Karpas-422 (cell line): Measurements from ENCODE around the gene OR51V1. TPM values are rescaled to one million over a fixed set of nuclear protein-coding genes. Genes with fewer than 3 reads are reported as not detected.

Experiments
- DNase-seq: peaks from one replicate; pipeline ENCODE4 v3.0.0-alpha.2; 2015
- H2AFZ ChIP-seq: fragments of 200-600 bp; sonication (generic); 2 replicates; pipeline ENCODE4 v1.6.1; 2014; ENCODE audit warnings: antibody characterized with exemption, low read length, mixed read lengths
- H3K27ac ChIP-seq: fragments of 200-600 bp; sonication (generic); 2 replicates; pipeline ENCODE4 v1.5.1; 2014; ENCODE audit warnings: mild to moderate bottlenecking, low read length, moderate library complexity
- H3K27me3 ChIP-seq: fragments of 200-600 bp; sonication (generic); 2 replicates; pipeline ENCODE4 v1.6.1; 2014; ENCODE audit warnings: low read length, mixed read lengths
- H3K36me3 ChIP-seq: fragments of 200-600 bp; sonication (generic); 2 replicates; pipeline ENCODE4 v1.6.1; 2014; ENCODE audit warnings: low read length, mixed read lengths; ENCODE audit not compliant: insufficient read depth
- H3K4me1 ChIP-seq: fragments of 200-600 bp; sonication (generic); 2 replicates; pipeline ENCODE4 v1.6.1; 2014; ENCODE audit warnings: mild to moderate bottlenecking, low read length, mixed read lengths
- H3K4me2 ChIP-seq: fragments of 200-600 bp; sonication (generic); 2 replicates; pipeline ENCODE4 v1.6.1; 2014; ENCODE audit warnings: low read length, low read depth, mild to moderate bottlenecking; ENCODE audit not compliant: poor library complexity, severe bottlenecking
- H3K4me3 ChIP-seq: fragments of 200-600 bp; sonication (generic); 2 replicates; pipeline ENCODE4 v1.5.1; 2014; ENCODE audit warnings: mild to moderate bottlenecking, antibody characterized with exemption, low read length, mixed read lengths
- H3K79me2 ChIP-seq: fragments of 200-600 bp; sonication (generic); 2 replicates; pipeline ENCODE4 v1.6.1; 2014; ENCODE audit warnings: mild to moderate bottlenecking, low read length, mixed read lengths
- H3K9ac ChIP-seq: fragments of 200-600 bp; sonication (generic); 2 replicates; pipeline ENCODE4 v1.6.0; 2014; ENCODE audit warnings: low read length
- H3K9me2 ChIP-seq: fragments of 200-600 bp; sonication (generic), shearing (Covaris generic); replicated peaks from 2 replicates; pipeline ENCODE4 v1.6.0; 2014; ENCODE audit warnings: mild to moderate bottlenecking, low read length, moderate library complexity; ENCODE audit not compliant: insufficient read depth
- H3K9me3 ChIP-seq: fragments of 300-700, 200-600 bp; sonication (generic); 2 replicates; pipeline ENCODE4 v1.6.1; 2014; ENCODE audit warnings: low read length, mixed read lengths
- H4K20me1 ChIP-seq: fragments of 200-600 bp; sonication (generic); 2 replicates; pipeline ENCODE4 v1.6.1; 2014; ENCODE audit warnings: mild to moderate bottlenecking, antibody characterized with exemption, low read length, low read depth; ENCODE audit not compliant: insufficient read depth
- total RNA-seq: library from RNA; depleted of rRNA; stranded (reverse); fragments of >200 nt; shearing (Covaris generic); gene quantifications from 2 replicates; pipeline ENCODE4 v1.2.3, GENCODE V29; 2014; ENCODE audit warnings: low replicate concordance

The OR51V1 gene
- total RNA-seq, 1 experiment from 2014 or later = not detected

- Histone ChIP-seq H3K4me2 (no peak overlapping the region), H3K27ac (no peak overlapping the region), H2AFZ (no peak overlapping the region), H3K9me2 (no peaks in the 10 kb centered on the region), H3K4me3 (no peak overlapping the region), H3K9ac (no peak overlapping the region), H3K79me2 (no peaks in the 10 kb centered on the region), H4K20me1 (no peaks in the 10 kb centered on the region), H3K27me3 (no peaks in the 10 kb centered on the region), H3K9me3 (no peaks in the 10 kb centered on the region), H3K36me3 (no peaks in the 10 kb centered on the region), H3K4me1 (no peaks in the 10 kb centered on the region)
- DNase-seq = no peak
Measured at GRCh38 chr11:5229356-5229755, 28.9 kb upstream of the OR51V1 start.

GRCh38 chr11:5228124-5228523 is 27.6 kb upstream of the OR51V1 start:
- H3K9me2 ChIP-seq = no peaks in the 10 kb centered on the region
- H3K27me3 ChIP-seq = no peaks in the 10 kb centered on the region
- no peaks in the 10 kb centered on the region for H3K79me2 ChIP-seq
- no peak overlapping the region for H3K4me3 ChIP-seq
- no peaks in the 10 kb centered on the region for H4K20me1 ChIP-seq
- H3K4me1 ChIP-seq = no peaks in the 10 kb centered on the region
- no peak for DNase-seq
- H2AFZ ChIP-seq = no peak overlapping the region
- no peak overlapping the region for H3K9ac ChIP-seq
- H3K9me3 ChIP-seq = no peaks in the 10 kb centered on the region
- no peak overlapping the region for H3K4me2 ChIP-seq
- no peaks in the 10 kb centered on the region for H3K36me3 ChIP-seq
- no peak overlapping the region for H3K27ac ChIP-seq

- Histone ChIP-seq H3K4me1 (no peaks in the 10 kb centered on the region), H3K27me3 (no peaks in the 10 kb centered on the region), H3K4me3 (no peak overlapping the region), H3K27ac (no peak overlapping the region), H3K79me2 (no peaks in the 10 kb centered on the region), H3K4me2 (no peak overlapping the region), H4K20me1 (no peaks in the 10 kb centered on the region), H3K9me3 (no peaks in the 10 kb centered on the region), H3K9me2 (no peaks in the 10 kb centered on the region), H3K36me3 (no peaks in the 10 kb centered on the region), H3K9ac (no peak overlapping the region), H2AFZ (no peak overlapping the region)
- no peak for DNase-seq
Measured at GRCh38 chr11:5227681-5228080, 27.2 kb upstream of the OR51V1 start.

- H3K27me3 ChIP-seq = no peaks in the 10 kb centered on the region
- DNase-seq = no peak
- no peak within 1 kb of the TSS for H3K9ac ChIP-seq
- no peaks in the 10 kb centered on the region for H3K9me3 ChIP-seq
- no peak within 1 kb of the TSS for H3K4me2 ChIP-seq
- no peaks in the 10 kb centered on the region for H3K4me1 ChIP-seq
- H3K36me3 ChIP-seq = no peaks in the 10 kb centered on the region
- no peak within 1 kb of the TSS for H3K27ac ChIP-seq
- H2AFZ ChIP-seq = no peak within 1 kb of the TSS
- H3K79me2 ChIP-seq = no peaks in the 10 kb centered on the region
- no peaks in the 10 kb centered on the region for H3K9me2 ChIP-seq
- no peaks in the 10 kb centered on the region for H4K20me1 ChIP-seq
- H3K4me3 ChIP-seq = no peak within 1 kb of the TSS
Measured at GRCh38 chr11:5226732-5227310, 26.3 kb upstream of the OR51V1 start, which contains the start of gene HBB. TSS of gene HBB (minus strand) at chr11:5227071. CDS start at chr11:5227021, 50 bp downstream.

GRCh38 chr11:5225480-5225871 is 25.0 kb upstream of the OR51V1 start:
- no peaks in the 10 kb centered on the region for H3K9me2 ChIP-seq
- H3K79me2 ChIP-seq = no peaks in the 10 kb centered on the region
- H4K20me1 ChIP-seq = no peaks in the 10 kb centered on the region
- no peak overlapping the region for H3K27ac ChIP-seq
- H3K4me2 ChIP-seq = no peak overlapping the region
- H3K9ac ChIP-seq = no peak overlapping the region
- no peaks in the 10 kb centered on the region for H3K9me3 ChIP-seq
- no peaks in the 10 kb centered on the region for H3K4me1 ChIP-seq
- H3K36me3 ChIP-seq = no peaks in the 10 kb centered on the region
- no peaks in the 10 kb centered on the region for H3K27me3 ChIP-seq
- DNase-seq = no peak
- no peak overlapping the region for H2AFZ ChIP-seq
- H3K4me3 ChIP-seq = no peak overlapping the region

- no peak overlapping the region for H3K9ac ChIP-seq
- H3K27me3 ChIP-seq = no peaks in the 10 kb centered on the region
- H3K4me1 ChIP-seq = no peaks in the 10 kb centered on the region
- H3K79me2 ChIP-seq = no peaks in the 10 kb centered on the region
- H3K4me3 ChIP-seq = no peak overlapping the region
- H3K4me2 ChIP-seq = no peak overlapping the region
- DNase-seq = no peak
- no peaks in the 10 kb centered on the region for H3K36me3 ChIP-seq
- H4K20me1 ChIP-seq = no peaks in the 10 kb centered on the region
- H3K27ac ChIP-seq = no peak overlapping the region
- H3K9me2 ChIP-seq = no peaks in the 10 kb centered on the region
- H3K9me3 ChIP-seq = no peaks in the 10 kb centered on the region
- H2AFZ ChIP-seq = no peak overlapping the region
Measured at GRCh38 chr11:5224538-5225479, 24.3 kb upstream of the OR51V1 start.

- no peaks in the 10 kb centered on the region for H3K4me1 ChIP-seq
- H3K9ac ChIP-seq = no peak overlapping the region
- no peaks in the 10 kb centered on the region for H3K9me2 ChIP-seq
- no peaks in the 10 kb centered on the region for H4K20me1 ChIP-seq
- no peaks in the 10 kb centered on the region for H3K79me2 ChIP-seq
- no peak for DNase-seq
- H3K27me3 ChIP-seq = no peaks in the 10 kb centered on the region
- no peak overlapping the region for H3K27ac ChIP-seq
- H3K36me3 ChIP-seq = no peaks in the 10 kb centered on the region
- H3K4me2 ChIP-seq = no peak overlapping the region
- H3K4me3 ChIP-seq = no peak overlapping the region
- H3K9me3 ChIP-seq = no peaks in the 10 kb centered on the region
- no peak overlapping the region for H2AFZ ChIP-seq
Measured at GRCh38 chr11:5223686-5224085, 23.2 kb upstream of the OR51V1 start.

- Histone ChIP-seq H3K36me3 (no peaks in the 10 kb centered on the region), H3K4me3 (no peak overlapping the region), H3K9ac (no peak overlapping the region), H3K4me2 (no peak overlapping the region), H3K27ac (no peak overlapping the region), H3K9me3 (no peaks in the 10 kb centered on the region), H2AFZ (no peak overlapping the region), H3K4me1 (no peaks in the 10 kb centered on the region), H3K9me2 (no peaks in the 10 kb centered on the region), H3K79me2 (no peaks in the 10 kb centered on the region), H3K27me3 (no peaks in the 10 kb centered on the region), H4K20me1 (no peaks in the 10 kb centered on the region)
- DNase-seq = no peak
Measured at GRCh38 chr11:5223146-5223545, 22.7 kb upstream of the OR51V1 start.
